K562 (cell line): ENCODE measurements around the gene TENM4. TPM values are rescaled to one million over a fixed set of nuclear protein-coding genes. Genes with fewer than 3 reads are reported as not detected.

Source experiments
- ATAC-seq: fragments of 200-7000 bp; cut with Tn5 transposase; 3 replicates; pipeline ENCODE4 v1.9.1; 2020; ENCODE audit warnings: moderate library complexity
- BruUV-seq: library from RNA; stranded (reverse); fragments of 400-500 nt; replicated peaks from 2 replicates; lab custom pipeline; 2021; lab: Mats Ljungman, UMichigan
- CTCF ChIA-PET: fragments of 300-600 bp; formaldehyde crosslinking; extraction: SDS; loops from one replicate; lab custom pipeline; 2021; ENCODE audit warnings: low intra/inter-chr PET ratio; lab: Yijun Ruan, JAX
- POLR2A ChIA-PET: fragments of 300-600, 350-650 bp; sonication (Branson Sonifier 250); formaldehyde crosslinking; extraction: SDS; loops from one replicate; lab custom pipeline; 2021; ENCODE audit warnings: antibody characterized with exemption, inconsistent platforms; lab: Yijun Ruan, JAX
- DNase-seq, 4 experiments: peaks; one replicate each; pipeline versions ENCODE4 v3.0.0 to v3.0.0-alpha.2; 2011 to 2018; ENCODE audit warnings: low spot score in 3 of 4, mixed read lengths in 3 of 4; ENCODE audit errors: extremely low read depth in 1 of 4
- FAIRE-seq: peaks from 2 replicates; lab custom pipeline; 2011; peaks lifted over from hg19 to GRCh38; lab: Jason Lieb, UNC
- H2AFZ ChIP-seq: 2 replicates; pipeline ENCODE4 v1.6.0; 2011; ENCODE audit warnings: low read depth, low read length, control low read depth, inconsistent platforms
- H3K27ac ChIP-seq: fragments of 200-600 bp; 3 replicates; pipeline ENCODE4 v1.8.0; 2011; ENCODE audit warnings: low read depth, mild to moderate bottlenecking, control low read depth, inconsistent platforms, low read length, moderate library complexity, mixed read lengths; ENCODE audit errors: extremely low read depth
- H3K27me3 ChIP-seq, 2 experiments: fragments of 300-600 bp in 1 of 2; 2 replicates in 1 of 2; 3 replicates in 1 of 2; pipeline versions ENCODE4 v1.6.0 to v1.8.0; 2011; ENCODE audit warnings: inconsistent platforms in 2 of 2, low read length in 2 of 2, mild to moderate bottlenecking in 1 of 2, mixed read lengths in 1 of 2, moderate library complexity in 1 of 2; ENCODE audit not compliant: control insufficient read depth in 2 of 2, insufficient read depth in 2 of 2
- H3K36me3 ChIP-seq: fragments of 300-600 bp; 3 replicates; pipeline ENCODE4 v1.8.0; 2011; ENCODE audit warnings: mild to moderate bottlenecking, low read length, inconsistent platforms; ENCODE audit not compliant: control insufficient read depth, insufficient read depth
- H3K4me1 ChIP-seq, 2 experiments: fragments of 200-600 bp in 1 of 2; replicated peaks in 1 of 2; 2 replicates in 1 of 2; 3 replicates in 1 of 2; pipeline versions ENCODE4 v1.5.1 to v1.8.0; 2011; ENCODE audit warnings: inconsistent platforms in 2 of 2, low read length in 2 of 2, mild to moderate bottlenecking in 1 of 2, mixed read lengths in 1 of 2, moderate library complexity in 1 of 2; ENCODE audit not compliant: control insufficient read depth in 2 of 2, insufficient read depth in 2 of 2
- H3K4me2 ChIP-seq: 2 replicates; pipeline ENCODE4 v1.6.1; 2011; ENCODE audit warnings: low read length, control low read depth, inconsistent platforms, mixed read lengths; ENCODE audit not compliant: insufficient read depth
- H3K4me3 ChIP-seq: fragments of 200-600 bp; sonication (generic), shearing (Covaris generic); 2 replicates; pipeline ENCODE4 v1.5.1; 2016; ENCODE audit warnings: control low read depth, inconsistent platforms
- H3K79me2 ChIP-seq: fragments of 200-600 bp; 3 replicates; pipeline ENCODE4 v1.8.0; 2011; ENCODE audit warnings: low read length, inconsistent platforms; ENCODE audit not compliant: control insufficient read depth, insufficient read depth
- H3K9ac ChIP-seq, 2 experiments: 2 replicates each; pipeline versions ENCODE4 v1.6.0 to v1.6.1; 2011; ENCODE audit warnings: low read depth in 2 of 2, low read length in 2 of 2, control low read depth in 1 of 2, inconsistent platforms in 1 of 2, mild to moderate bottlenecking in 1 of 2, mixed read lengths in 1 of 2; ENCODE audit not compliant: insufficient read depth in 1 of 2
- H3K9me1 ChIP-seq: one replicate; pipeline ENCODE4 v1.6.0; 2011; ENCODE audit warnings: inconsistent platforms, mild to moderate bottlenecking, low read length, moderate library complexity; ENCODE audit not compliant: control insufficient read depth, insufficient read depth
- H3K9me3 ChIP-seq: replicated peaks from 2 replicates; pipeline ENCODE4 v1.5.1; 2011; ENCODE audit warnings: low read depth, low read length, inconsistent platforms; ENCODE audit not compliant: control insufficient read depth, insufficient read depth
- H4K20me1 ChIP-seq: replicated peaks from 2 replicates; pipeline ENCODE4 v1.6.1; 2011; ENCODE audit warnings: low read length, inconsistent platforms, mixed read lengths; ENCODE audit not compliant: control insufficient read depth, insufficient read depth
- EGR1 ChIP-seq: fragments of 450-650 bp; conservative IDR thresholded peaks from 2 replicates; pipeline ENCODE4 v1.6.1; 2017; ENCODE audit warnings: mild to moderate bottlenecking
- MED1 ChIP-seq: sonication (generic); formaldehyde crosslinking; IDR thresholded peaks from 2 replicates; pipeline ENCODE4 v1.8.1; 2023; ENCODE audit warnings: missing genetic modification reagents, borderline replicate concordance
- PURB ChIP-seq: sonication (generic); formaldehyde crosslinking; IDR thresholded peaks from 2 replicates; pipeline ENCODE4 v1.9.0; 2021; ENCODE audit warnings: low read depth, mild to moderate bottlenecking, missing genetic modification reagents
- RBM14 ChIP-seq: fragments of 200-400 bp; formaldehyde crosslinking; IDR thresholded peaks from 2 replicates; pipeline ENCODE4 v1.6.1; 2018; ENCODE audit warnings: low read depth, mild to moderate bottlenecking, low read length, moderate library complexity, borderline replicate concordance; ENCODE audit not compliant: insufficient read depth
- RBM17 ChIP-seq: fragments of 200-400 bp; formaldehyde crosslinking; IDR thresholded peaks from 2 replicates; pipeline ENCODE4 v1.6.1; 2017; ENCODE audit warnings: low read depth, mild to moderate bottlenecking, low read length, borderline replicate concordance
- ZNF121 ChIP-seq: sonication (generic); formaldehyde crosslinking; conservative IDR thresholded peaks from 2 replicates; pipeline ENCODE4 v1.8.0; 2022; ENCODE audit warnings: missing genetic modification reagents
- ZNF316 ChIP-seq: fragments of 450-650 bp; IDR thresholded peaks from 2 replicates; pipeline ENCODE4 v1.6.1; 2016
- WGBS: fragments of 100-300 bp; shearing (Covaris generic); methylation state at CpG from one replicate; pipeline ENCODE4 v1.1.6; 2016; ENCODE audit warnings: low coverage, mixed read lengths; ENCODE audit not compliant: insufficient coverage; ENCODE audit errors: missing lambda C conversion rate; 5-methylcytosine and 5-hydroxymethylcytosine counted together
- in situ Hi-C: fragments of 300-500 bp; cut with MboI; formaldehyde crosslinking; loops from 4 replicates; pipeline ENCODE4 v1.15.0; 2018; ENCODE audit warnings: inconsistent platforms, mixed read lengths
- intact Hi-C: fragments of 100-400 bp; cut with micrococcal nuclease; formaldehyde crosslinking; loops from 2 replicates; pipeline ENCODE4 v1.14.2; 2022
- polyA plus RNA-seq, 8 experiments: library from polyadenylated mRNA; depleted of rRNA in 4 of 8; stranded (reverse) in 5 of 8; unstranded in 3 of 8; fragments of >200 nt; fragmentation: Nextera tagmentation in 2 of 8; fragmentation: Illumina TruSeq in 1 of 8; extraction: Ambion mirVana in 2 of 8; extraction: Trizol in 1 of 8; gene quantifications; 2 replicates each; pipeline versions ENCODE4 v1.2.1 to v1.2.3, GENCODE V29; 2011 to 2014; ENCODE audit warnings: inconsistent platforms in 1 of 8, missing spikeins in 1 of 8
- total RNA-seq, 7 experiments: library from RNA; depleted of rRNA in 6 of 7; stranded (reverse); fragments of >200 nt in 6 of 7; fragmentation: Illumina TruSeq in 2 of 7; extraction: Trizol in 2 of 7; gene quantifications; 2 replicates each; pipeline versions ENCODE4 v1.2.1 to v1.2.3, GENCODE V29; 2011 to 2021; ENCODE audit warnings: low replicate concordance in 1 of 7
- TF ChIP-seq, protein P1 (sequence below): fragments of 200-800 bp; sonication (Bioruptor generic); IDR thresholded peaks from 2 replicates; pipeline ENCODE4 v1.6.1; 2017; ENCODE audit warnings: missing genetic modification characterization, missing compliant biosample characterization
- TF ChIP-seq, protein P2 (sequence below): fragments of 450-650 bp; IDR thresholded peaks from 2 replicates; pipeline ENCODE4 v1.6.1; 2014; ENCODE audit warnings: low read depth, mild to moderate bottlenecking, moderate library complexity, borderline replicate concordance
- TF ChIP-seq, protein P3 (sequence below): fragments of 450-650 bp; formaldehyde crosslinking; IDR thresholded peaks from 2 replicates; pipeline ENCODE4 v1.4.0; 2020; ENCODE audit warnings: mild to moderate bottlenecking, moderate library complexity

TENM4 gene
- total and polyA plus RNA-seq, 9 of the 15 experiments (the other 6 are each of a cell fraction or from before 2014, with no cell fraction given) = 0.16 TPM; not detected in 8

DNA sequence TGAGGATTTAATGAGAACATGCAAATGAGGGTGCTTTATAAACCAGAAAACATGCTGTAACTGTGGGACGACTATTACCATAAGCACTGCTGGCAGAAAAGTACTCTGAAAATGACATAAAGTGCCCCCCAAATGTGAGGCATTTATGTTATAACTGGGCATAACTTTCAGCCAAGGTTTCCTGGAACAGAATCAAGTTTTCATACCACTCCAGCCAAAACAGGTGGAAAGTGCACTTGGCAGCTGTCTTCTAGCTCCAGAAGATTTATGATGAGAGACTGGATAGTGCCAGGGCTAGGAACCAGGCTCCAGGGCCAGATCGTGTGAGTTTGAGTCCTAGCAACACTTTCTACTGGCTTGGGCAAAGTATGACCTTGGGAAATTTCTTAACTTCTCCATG is 339.2 kb downstream of the TENM4 start:
- Histone ChIP-seq H3K4me1 (no peaks in the 10 kb centered on the region), H2AFZ (no peak overlapping the region), H3K9me1 (no peaks in the 10 kb centered on the region), H3K79me2 (no peaks in the 10 kb centered on the region), H3K4me2 (no peak overlapping the region), H3K27me3 (no peaks in the 10 kb centered on the region), H4K20me1 (no peaks in the 10 kb centered on the region), H3K36me3 (no peaks in the 10 kb centered on the region), H3K9ac (no peak overlapping the region), H3K4me3 (no peak overlapping the region), H3K27ac (no peak overlapping the region), H3K9me3 (no peaks in the 10 kb centered on the region)
- 0% methylated on average over 2 of the region's 2 CpGs for WGBS
- no peak for DNase-seq
- no peak for ATAC-seq
- intact Hi-C loops (no loop called here), in situ Hi-C loops (no loop called here)
- no TSS peak for BruUV-seq
- no peak for TF ChIP-seq MED1 (CRISPR knock-in tag)
- TF ChIP-seq ZNF121 (CRISPR knock-in tag) = no peak
- no peak for TF ChIP-seq RBM14
- ChIA-PET CTCF (no interaction called here), POLR2A (no interaction called here)
- FAIRE-seq = no peak

DNA sequence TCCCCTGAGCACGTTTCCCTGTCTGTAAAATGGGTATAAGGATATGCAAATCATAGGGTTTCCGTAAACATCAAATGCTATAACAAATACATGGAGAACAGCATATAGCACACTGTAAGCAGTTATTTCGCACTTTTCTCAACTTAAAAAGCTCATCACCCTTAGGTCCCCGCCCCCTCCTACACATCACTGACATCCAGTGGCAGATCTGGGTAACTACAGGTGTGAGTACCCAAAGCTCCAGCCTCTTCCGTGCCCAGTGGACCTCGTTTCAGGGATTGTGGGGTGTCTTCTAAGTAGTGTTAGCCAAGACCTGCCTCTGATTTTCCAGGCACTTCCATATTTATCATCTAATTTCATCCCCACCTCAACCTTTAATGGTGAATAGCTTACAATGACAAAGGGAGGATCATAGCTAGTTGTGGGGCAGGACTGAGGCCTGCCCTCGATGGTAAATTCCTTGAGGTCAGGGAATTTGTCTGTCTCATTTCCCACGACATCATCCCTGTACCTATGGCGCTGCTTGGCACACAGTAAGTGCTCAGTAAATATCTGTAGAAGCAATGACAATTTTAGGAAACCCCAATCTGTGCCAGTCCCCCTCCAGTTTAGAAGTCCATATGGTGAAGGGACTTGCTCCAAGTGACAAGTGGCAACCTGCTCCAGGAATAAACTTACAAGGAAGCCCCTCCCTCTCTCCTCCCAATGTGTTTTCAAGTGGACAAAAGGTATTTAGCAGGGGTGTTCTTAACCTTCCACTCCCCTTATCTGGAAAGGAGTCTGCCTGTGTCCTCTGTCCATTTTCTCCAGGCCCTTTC is 340.5 kb downstream of the TENM4 start:
- no peak overlapping the region for H3K4me2 ChIP-seq
- in situ Hi-C loops (no loop called here), intact Hi-C loops (no loop called here)
- POLR2A ChIA-PET = interaction anchor here (0.6 kb wide), 1 partner anchor 260 kb away, joined by 3 read pairs; no protein-coding TSS in a partner anchor
- H4K20me1 ChIP-seq = no peaks in the 10 kb centered on the region
- CTCF ChIA-PET = no interaction called here
- H2AFZ ChIP-seq = no peak overlapping the region
- H3K9me1 ChIP-seq = no peaks in the 10 kb centered on the region
- no peaks in the 10 kb centered on the region for H3K27me3 ChIP-seq
- peak; percentile 89 for FAIRE-seq
- no TSS peak for BruUV-seq
- H3K9me3 ChIP-seq = no peaks in the 10 kb centered on the region
- WGBS = 0% methylated on average over 9 of the region's 9 CpGs
- peak; percentile 58 to 85 (median 80) for DNase-seq
- H3K36me3 ChIP-seq = no peaks in the 10 kb centered on the region
- H3K4me1 ChIP-seq = no peaks in the 10 kb centered on the region
- H3K27ac ChIP-seq = no peak overlapping the region
- H3K79me2 ChIP-seq = no peaks in the 10 kb centered on the region
- peak; percentile 96 for ATAC-seq
- no peak overlapping the region for H3K9ac ChIP-seq
- H3K4me3 ChIP-seq = no peak overlapping the region
- TF ChIP-seq, protein P1, sequence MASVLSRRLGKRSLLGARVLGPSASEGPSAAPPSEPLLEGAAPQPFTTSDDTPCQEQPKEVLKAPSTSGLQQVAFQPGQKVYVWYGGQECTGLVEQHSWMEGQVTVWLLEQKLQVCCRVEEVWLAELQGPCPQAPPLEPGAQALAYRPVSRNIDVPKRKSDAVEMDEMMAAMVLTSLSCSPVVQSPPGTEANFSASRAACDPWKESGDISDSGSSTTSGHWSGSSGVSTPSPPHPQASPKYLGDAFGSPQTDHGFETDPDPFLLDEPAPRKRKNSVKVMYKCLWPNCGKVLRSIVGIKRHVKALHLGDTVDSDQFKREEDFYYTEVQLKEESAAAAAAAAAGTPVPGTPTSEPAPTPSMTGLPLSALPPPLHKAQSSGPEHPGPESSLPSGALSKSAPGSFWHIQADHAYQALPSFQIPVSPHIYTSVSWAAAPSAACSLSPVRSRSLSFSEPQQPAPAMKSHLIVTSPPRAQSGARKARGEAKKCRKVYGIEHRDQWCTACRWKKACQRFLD (CRISPR knock-in tag) = no peak
- TF ChIP-seq, protein P2, sequence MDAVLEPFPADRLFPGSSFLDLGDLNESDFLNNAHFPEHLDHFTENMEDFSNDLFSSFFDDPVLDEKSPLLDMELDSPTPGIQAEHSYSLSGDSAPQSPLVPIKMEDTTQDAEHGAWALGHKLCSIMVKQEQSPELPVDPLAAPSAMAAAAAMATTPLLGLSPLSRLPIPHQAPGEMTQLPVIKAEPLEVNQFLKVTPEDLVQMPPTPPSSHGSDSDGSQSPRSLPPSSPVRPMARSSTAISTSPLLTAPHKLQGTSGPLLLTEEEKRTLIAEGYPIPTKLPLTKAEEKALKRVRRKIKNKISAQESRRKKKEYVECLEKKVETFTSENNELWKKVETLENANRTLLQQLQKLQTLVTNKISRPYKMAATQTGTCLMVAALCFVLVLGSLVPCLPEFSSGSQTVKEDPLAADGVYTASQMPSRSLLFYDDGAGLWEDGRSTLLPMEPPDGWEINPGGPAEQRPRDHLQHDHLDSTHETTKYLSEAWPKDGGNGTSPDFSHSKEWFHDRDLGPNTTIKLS = no peak
- TF ChIP-seq, protein P3, sequence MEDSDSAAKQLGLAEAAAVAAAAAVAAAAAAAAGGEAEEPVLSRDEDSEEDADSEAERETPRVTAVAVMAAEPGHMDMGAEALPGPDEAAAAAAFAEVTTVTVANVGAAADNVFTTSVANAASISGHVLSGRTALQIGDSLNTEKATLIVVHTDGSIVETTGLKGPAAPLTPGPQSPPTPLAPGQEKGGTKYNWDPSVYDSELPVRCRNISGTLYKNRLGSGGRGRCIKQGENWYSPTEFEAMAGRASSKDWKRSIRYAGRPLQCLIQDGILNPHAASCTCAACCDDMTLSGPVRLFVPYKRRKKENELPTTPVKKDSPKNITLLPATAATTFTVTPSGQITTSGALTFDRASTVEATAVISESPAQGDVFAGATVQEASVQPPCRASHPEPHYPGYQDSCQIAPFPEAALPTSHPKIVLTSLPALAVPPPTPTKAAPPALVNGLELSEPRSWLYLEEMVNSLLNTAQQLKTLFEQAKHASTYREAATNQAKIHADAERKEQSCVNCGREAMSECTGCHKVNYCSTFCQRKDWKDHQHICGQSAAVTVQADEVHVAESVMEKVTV (CRISPR knock-in tag) = peak; percentile 36; the same call in 1 of the 2 replicates
- TF ChIP-seq EGR1 (peak; percentile 46; the same call in 1 of the 2 replicates), PURB (no peak), ZNF316 (no peak), RBM17 (no peak)
